ENCODE results near the gene TPST2. TPM values are rescaled to one million over a fixed set of nuclear protein-coding genes. Genes with fewer than 3 reads are reported as not detected.
A peak's percentile ranks its signal among the peaks of the same experiment; 100 is the strongest.

Gene TPST2
- total and polyA plus RNA-seq, 9 of the 15 experiments (the other 6 are each of a cell fraction or from before 2014, with no cell fraction given), result 14.2 to 123 (median 60.1) TPM

DNA sequence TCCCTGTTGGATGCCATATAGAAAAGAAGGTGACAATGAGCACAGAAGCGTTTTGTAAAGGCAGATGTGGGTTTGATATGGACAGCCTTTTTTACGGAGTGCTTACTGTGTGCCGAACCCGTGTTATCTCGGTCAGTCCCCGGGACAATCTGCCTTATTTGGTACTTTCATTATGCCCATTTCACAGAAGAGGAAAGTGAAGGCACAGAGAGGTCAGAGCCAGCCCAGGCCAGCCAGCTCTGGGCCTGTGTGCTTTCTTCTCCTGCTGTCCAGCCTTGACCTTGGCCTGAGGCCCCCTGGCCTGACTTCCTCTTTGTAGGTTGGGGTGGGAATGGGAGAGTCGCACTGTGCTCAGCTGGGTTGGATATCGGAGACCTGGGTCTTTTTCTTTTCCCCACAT lies 28.5 kb upstream of the TPST2 start (continued):
- TF ChIP-seq, protein P1, sequence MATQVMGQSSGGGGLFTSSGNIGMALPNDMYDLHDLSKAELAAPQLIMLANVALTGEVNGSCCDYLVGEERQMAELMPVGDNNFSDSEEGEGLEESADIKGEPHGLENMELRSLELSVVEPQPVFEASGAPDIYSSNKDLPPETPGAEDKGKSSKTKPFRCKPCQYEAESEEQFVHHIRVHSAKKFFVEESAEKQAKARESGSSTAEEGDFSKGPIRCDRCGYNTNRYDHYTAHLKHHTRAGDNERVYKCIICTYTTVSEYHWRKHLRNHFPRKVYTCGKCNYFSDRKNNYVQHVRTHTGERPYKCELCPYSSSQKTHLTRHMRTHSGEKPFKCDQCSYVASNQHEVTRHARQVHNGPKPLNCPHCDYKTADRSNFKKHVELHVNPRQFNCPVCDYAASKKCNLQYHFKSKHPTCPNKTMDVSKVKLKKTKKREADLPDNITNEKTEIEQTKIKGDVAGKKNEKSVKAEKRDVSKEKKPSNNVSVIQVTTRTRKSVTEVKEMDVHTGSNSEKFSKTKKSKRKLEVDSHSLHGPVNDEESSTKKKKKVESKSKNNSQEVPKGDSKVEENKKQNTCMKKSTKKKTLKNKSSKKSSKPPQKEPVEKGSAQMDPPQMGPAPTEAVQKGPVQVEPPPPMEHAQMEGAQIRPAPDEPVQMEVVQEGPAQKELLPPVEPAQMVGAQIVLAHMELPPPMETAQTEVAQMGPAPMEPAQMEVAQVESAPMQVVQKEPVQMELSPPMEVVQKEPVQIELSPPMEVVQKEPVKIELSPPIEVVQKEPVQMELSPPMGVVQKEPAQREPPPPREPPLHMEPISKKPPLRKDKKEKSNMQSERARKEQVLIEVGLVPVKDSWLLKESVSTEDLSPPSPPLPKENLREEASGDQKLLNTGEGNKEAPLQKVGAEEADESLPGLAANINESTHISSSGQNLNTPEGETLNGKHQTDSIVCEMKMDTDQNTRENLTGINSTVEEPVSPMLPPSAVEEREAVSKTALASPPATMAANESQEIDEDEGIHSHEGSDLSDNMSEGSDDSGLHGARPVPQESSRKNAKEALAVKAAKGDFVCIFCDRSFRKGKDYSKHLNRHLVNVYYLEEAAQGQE (IDR thresholded peaks at IDR 0.05; ENCODE audit: borderline replicate concordance), result no peak
- TF ChIP-seq, protein P1 (CRISPR knock-in tag; IDR thresholded peaks at IDR 0.05; ENCODE audit: low read depth), result no peak
- TF ChIP-seq EGR1 (conservative IDR thresholded peaks at IDR 0.05) (no peak), KDM2B (CRISPR knock-in tag; IDR thresholded peaks at IDR 0.05) (no peak), ARHGAP35 (IDR thresholded peaks at IDR 0.05; ENCODE audit: partially characterized antibody) (no peak), KHSRP (IDR thresholded peaks at IDR 0.05) (no peak), ARID2 (IDR thresholded peaks at IDR 0.05) (no peak), L3MBTL2 (IDR thresholded peaks at IDR 0.05) (no peak), ZNF133 (CRISPR knock-in tag; IDR thresholded peaks at IDR 0.05) (no peak), ZNF212 (CRISPR knock-in tag; IDR thresholded peaks at IDR 0.05) (no peak), KDM4B (IDR thresholded peaks at IDR 0.05; ENCODE audit: borderline replicate concordance in 2 of 2, low read depth in 1 of 2) (no peak), NBN (IDR thresholded peaks at IDR 0.05; ENCODE audit: low read depth) (no peak), HDAC2 (IDR thresholded peaks at IDR 0.05) (peak; percentile 93), C11orf30 (IDR thresholded peaks at IDR 0.05; ENCODE audit: low read depth) (no peak), SPI1 (IDR thresholded peaks at IDR 0.05; ENCODE audit: borderline replicate concordance, low read depth, low read length) (peak; percentile 70; the same call in 1 of the 2 replicates), MIER1 (IDR thresholded peaks at IDR 0.05; ENCODE audit: low read depth) (no peak)
- TF ChIP-seq, protein P2, sequence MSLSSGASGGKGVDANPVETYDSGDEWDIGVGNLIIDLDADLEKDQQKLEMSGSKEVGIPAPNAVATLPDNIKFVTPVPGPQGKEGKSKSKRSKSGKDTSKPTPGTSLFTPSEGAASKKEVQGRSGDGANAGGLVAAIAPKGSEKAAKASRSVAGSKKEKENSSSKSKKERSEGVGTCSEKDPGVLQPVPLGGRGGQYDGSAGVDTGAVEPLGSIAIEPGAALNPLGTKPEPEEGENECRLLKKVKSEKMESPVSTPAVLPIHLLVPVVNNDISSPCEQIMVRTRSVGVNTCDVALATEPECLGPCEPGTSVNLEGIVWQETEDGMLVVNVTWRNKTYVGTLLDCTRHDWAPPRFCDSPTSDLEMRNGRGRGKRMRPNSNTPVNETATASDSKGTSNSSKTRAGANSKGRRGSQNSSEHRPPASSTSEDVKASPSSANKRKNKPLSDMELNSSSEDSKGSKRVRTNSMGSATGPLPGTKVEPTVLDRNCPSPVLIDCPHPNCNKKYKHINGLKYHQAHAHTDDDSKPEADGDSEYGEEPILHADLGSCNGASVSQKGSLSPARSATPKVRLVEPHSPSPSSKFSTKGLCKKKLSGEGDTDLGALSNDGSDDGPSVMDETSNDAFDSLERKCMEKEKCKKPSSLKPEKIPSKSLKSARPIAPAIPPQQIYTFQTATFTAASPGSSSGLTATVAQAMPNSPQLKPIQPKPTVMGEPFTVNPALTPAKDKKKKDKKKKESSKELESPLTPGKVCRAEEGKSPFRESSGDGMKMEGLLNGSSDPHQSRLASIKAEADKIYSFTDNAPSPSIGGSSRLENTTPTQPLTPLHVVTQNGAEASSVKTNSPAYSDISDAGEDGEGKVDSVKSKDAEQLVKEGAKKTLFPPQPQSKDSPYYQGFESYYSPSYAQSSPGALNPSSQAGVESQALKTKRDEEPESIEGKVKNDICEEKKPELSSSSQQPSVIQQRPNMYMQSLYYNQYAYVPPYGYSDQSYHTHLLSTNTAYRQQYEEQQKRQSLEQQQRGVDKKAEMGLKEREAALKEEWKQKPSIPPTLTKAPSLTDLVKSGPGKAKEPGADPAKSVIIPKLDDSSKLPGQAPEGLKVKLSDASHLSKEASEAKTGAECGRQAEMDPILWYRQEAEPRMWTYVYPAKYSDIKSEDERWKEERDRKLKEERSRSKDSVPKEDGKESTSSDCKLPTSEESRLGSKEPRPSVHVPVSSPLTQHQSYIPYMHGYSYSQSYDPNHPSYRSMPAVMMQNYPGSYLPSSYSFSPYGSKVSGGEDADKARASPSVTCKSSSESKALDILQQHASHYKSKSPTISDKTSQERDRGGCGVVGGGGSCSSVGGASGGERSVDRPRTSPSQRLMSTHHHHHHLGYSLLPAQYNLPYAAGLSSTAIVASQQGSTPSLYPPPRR (CRISPR knock-in tag; IDR thresholded peaks at IDR 0.05; ENCODE audit: borderline replicate concordance), result no peak
- TF ChIP-seq, protein P3, sequence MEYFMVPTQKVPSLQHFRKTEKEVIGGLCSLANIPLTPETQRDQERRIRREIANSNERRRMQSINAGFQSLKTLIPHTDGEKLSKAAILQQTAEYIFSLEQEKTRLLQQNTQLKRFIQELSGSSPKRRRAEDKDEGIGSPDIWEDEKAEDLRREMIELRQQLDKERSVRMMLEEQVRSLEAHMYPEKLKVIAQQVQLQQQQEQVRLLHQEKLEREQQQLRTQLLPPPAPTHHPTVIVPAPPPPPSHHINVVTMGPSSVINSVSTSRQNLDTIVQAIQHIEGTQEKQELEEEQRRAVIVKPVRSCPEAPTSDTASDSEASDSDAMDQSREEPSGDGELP (CRISPR knock-in tag; IDR thresholded peaks at IDR 0.05; ENCODE audit: borderline replicate concordance), result no peak
